Measurements from ENCODE around the gene MYL7.

GRCh38 chr7:44184873-44185446 lies 43.8 kb upstream of the MYL7 start:
- TF ChIP-seq CTCF (IDR thresholded peaks at IDR 0.05; ENCODE audit: borderline replicate concordance, extremely low read depth, low read length, poor library complexity, severe bottlenecking): no peak
- TF ChIP-seq EZH2 (IDR thresholded peaks at IDR 0.05; ENCODE audit: borderline replicate concordance, low read depth, low read length, severe bottlenecking): no peak
